ENCODE results near the gene KASH5. TPM values are rescaled to one million over a fixed set of nuclear protein-coding genes. Genes with fewer than 3 reads are reported as not detected.

Gene KASH5
- total and polyA plus RNA-seq, 2 of the 13 experiments (the other 11 are each of a cell fraction or from before 2014, with no cell fraction given): not detected

- no peak for TF ChIP-seq ZNF639 (CRISPR knock-in tag; conservative IDR thresholded peaks at IDR 0.05)
Observed at GRCh38 chr19:49465371-49465770, 77.3 kb downstream of the KASH5 start (continued).

Other genes starting within 250 kb of the KASH5 start
- gene HRC, start 232.9 kb upstream of the KASH5 start, total RNA-seq (2016; rRNA removed; fragmentation: Illumina TruSeq; extraction: Trizol): 1.5 and 3.6 TPM in 2 replicates
- 15.4 and 26.4 TPM in 2 replicates for gene HRC, start 232.9 kb upstream of the KASH5 start, polyA plus RNA-seq (2011; rRNA removed)
- gene TRPM4, start 230.5 kb upstream of the KASH5 start, total RNA-seq (2016; rRNA removed; fragmentation: Illumina TruSeq; extraction: Trizol): 1.7 and 1.9 TPM in 2 replicates
- 4.3 and 6.3 TPM in 2 replicates for gene TRPM4, start 230.5 kb upstream of the KASH5 start, polyA plus RNA-seq (2011; rRNA removed)
- 0.07 TPM in 1 of 2 replicates, not detected in the other for gene SLC6A16, start 63.1 kb upstream of the KASH5 start, total RNA-seq (2016; rRNA removed; fragmentation: Illumina TruSeq; extraction: Trizol)
- 0.18 and 0.22 TPM in 2 replicates for gene SLC6A16, start 63.1 kb upstream of the KASH5 start, polyA plus RNA-seq (2011; rRNA removed)
- gene CD37, start 52.8 kb upstream of the KASH5 start, total RNA-seq (2016; rRNA removed; fragmentation: Illumina TruSeq; extraction: Trizol): not detected in 2 replicates
- not detected in 2 replicates for gene CD37, start 52.8 kb upstream of the KASH5 start, polyA plus RNA-seq (2011; rRNA removed)
- gene TEAD2, start 25.8 kb upstream of the KASH5 start, total RNA-seq (2016; rRNA removed; fragmentation: Illumina TruSeq; extraction: Trizol): 12.1 and 12.5 TPM in 2 replicates
- 10.4 and 10.8 TPM in 2 replicates for gene TEAD2, start 25.8 kb upstream of the KASH5 start, polyA plus RNA-seq (2011; rRNA removed)
- 0.31 TPM in 1 of 2 replicates, not detected in the other for gene DKKL1, start 24.4 kb upstream of the KASH5 start, total RNA-seq (2016; rRNA removed; fragmentation: Illumina TruSeq; extraction: Trizol)
- 0.30 and 0.33 TPM in 2 replicates for gene DKKL1, start 24.4 kb upstream of the KASH5 start, polyA plus RNA-seq (2011; rRNA removed)
- not detected in 2 replicates for gene PTH2, start 35.2 kb downstream of the KASH5 start, total RNA-seq (2016; rRNA removed; fragmentation: Illumina TruSeq; extraction: Trizol)
- gene PTH2, start 35.2 kb downstream of the KASH5 start, polyA plus RNA-seq (2011; rRNA removed): not detected in 2 replicates
- not detected in 2 replicates for gene GFY, start 37.1 kb downstream of the KASH5 start, total RNA-seq (2016; rRNA removed; fragmentation: Illumina TruSeq; extraction: Trizol)
- gene GFY, start 37.1 kb downstream of the KASH5 start, polyA plus RNA-seq (2011; rRNA removed): not detected in 2 replicates
- not detected in 2 replicates for gene SLC17A7, start 53.3 kb downstream of the KASH5 start, total RNA-seq (2016; rRNA removed; fragmentation: Illumina TruSeq; extraction: Trizol)
- 0.32 and 0.37 TPM in 2 replicates for gene SLC17A7, start 53.3 kb downstream of the KASH5 start, polyA plus RNA-seq (2011; rRNA removed)
- gene PIH1D1, start 63.6 kb downstream of the KASH5 start, total RNA-seq (2016; rRNA removed; fragmentation: Illumina TruSeq; extraction: Trizol): 94.9 and 110 TPM in 2 replicates
- 126 and 137 TPM in 2 replicates for gene PIH1D1, start 63.6 kb downstream of the KASH5 start, polyA plus RNA-seq (2011; rRNA removed)
- gene ALDH16A1, start 65.0 kb downstream of the KASH5 start, total RNA-seq (2016; rRNA removed; fragmentation: Illumina TruSeq; extraction: Trizol): 29.6 and 34.9 TPM in 2 replicates
- 8.4 and 9.2 TPM in 2 replicates for gene ALDH16A1, start 65.0 kb downstream of the KASH5 start, polyA plus RNA-seq (2011; rRNA removed)
- gene FLT3LG, start 86.0 kb downstream of the KASH5 start, total RNA-seq (2016; rRNA removed; fragmentation: Illumina TruSeq; extraction: Trizol): 0.58 and 1.5 TPM in 2 replicates
- gene FLT3LG, start 86.0 kb downstream of the KASH5 start, polyA plus RNA-seq (2011; rRNA removed): 2.6 and 3.0 TPM in 2 replicates
- 2,601 and 3,137 TPM in 2 replicates for gene RPL13A, start 99.4 kb downstream of the KASH5 start, total RNA-seq (2016; rRNA removed; fragmentation: Illumina TruSeq; extraction: Trizol)
- 3,407 and 3,954 TPM in 2 replicates for gene RPL13A, start 99.4 kb downstream of the KASH5 start, polyA plus RNA-seq (2011; rRNA removed)
- 2,345 and 2,734 TPM in 2 replicates for gene RPS11, start 108.2 kb downstream of the KASH5 start, total RNA-seq (2016; rRNA removed; fragmentation: Illumina TruSeq; extraction: Trizol)
- gene RPS11, start 108.2 kb downstream of the KASH5 start, polyA plus RNA-seq (2011; rRNA removed): 2,839 and 2,896 TPM in 2 replicates
- gene FCGRT, start 124.4 kb downstream of the KASH5 start, total RNA-seq (2016; rRNA removed; fragmentation: Illumina TruSeq; extraction: Trizol): 124 and 225 TPM in 2 replicates
- gene FCGRT, start 124.4 kb downstream of the KASH5 start, polyA plus RNA-seq (2011; rRNA removed): 121 and 149 TPM in 2 replicates
- 1.7 and 10.1 TPM in 2 replicates for gene RCN3, start 139.8 kb downstream of the KASH5 start, total RNA-seq (2016; rRNA removed; fragmentation: Illumina TruSeq; extraction: Trizol)
- 3.0 and 3.3 TPM in 2 replicates for gene RCN3, start 139.8 kb downstream of the KASH5 start, polyA plus RNA-seq (2011; rRNA removed)
- gene NOSIP, start 192.3 kb downstream of the KASH5 start, total RNA-seq (2016; rRNA removed; fragmentation: Illumina TruSeq; extraction: Trizol): 78.0 and 81.4 TPM in 2 replicates
- 54.3 and 58.4 TPM in 2 replicates for gene NOSIP, start 192.3 kb downstream of the KASH5 start, polyA plus RNA-seq (2011; rRNA removed)
- gene PRRG2, start 193.1 kb downstream of the KASH5 start, total RNA-seq (2016; rRNA removed; fragmentation: Illumina TruSeq; extraction: Trizol): 0.51 and 0.82 TPM in 2 replicates
- 0.64 and 0.66 TPM in 2 replicates for gene PRRG2, start 193.1 kb downstream of the KASH5 start, polyA plus RNA-seq (2011; rRNA removed)
- gene PRR12, start 202.9 kb downstream of the KASH5 start, total RNA-seq (2016; rRNA removed; fragmentation: Illumina TruSeq; extraction: Trizol): 1.5 and 1.6 TPM in 2 replicates
- gene PRR12, start 202.9 kb downstream of the KASH5 start, polyA plus RNA-seq (2011; rRNA removed): 0.62 and 0.74 TPM in 2 replicates

All from HepG2 (cell line).